Endothelial cell (in vitro differentiated cells): ENCODE results near the gene XAF1. TPM values are rescaled to one million over a fixed set of nuclear protein-coding genes. Genes with fewer than 3 reads are reported as not detected.
"Not testable (repeated sequence)": the region's sequence is repeated elsewhere in the genome, so short reads cannot be mapped to it uniquely, and the experiment has no call there.

Experiments
- DNase-seq: peaks from one replicate; pipeline ENCODE4 v3.0.0; 2021; ENCODE audit warnings: low spot score
- H3K27ac Mint-ChIP-seq: one replicate; pipeline ENCODE4 v1.8.0; 2021; ENCODE audit warnings: mixed read lengths, inconsistent platforms; ENCODE audit not compliant: unreplicated experiment
- H3K27me3 Mint-ChIP-seq: one replicate; pipeline ENCODE4 v1.8.0; 2021; ENCODE audit warnings: mild to moderate bottlenecking, moderate library complexity, mixed read lengths, inconsistent platforms; ENCODE audit not compliant: unreplicated experiment
- H3K36me3 Mint-ChIP-seq: one replicate; pipeline ENCODE4 v1.8.0; 2021; ENCODE audit warnings: mild to moderate bottlenecking, low read depth, mixed read lengths, inconsistent platforms; ENCODE audit not compliant: unreplicated experiment
- H3K4me1 Mint-ChIP-seq: one replicate; pipeline ENCODE4 v1.8.0; 2021; ENCODE audit warnings: mild to moderate bottlenecking, mixed read lengths, inconsistent platforms; ENCODE audit not compliant: unreplicated experiment
- H3K4me3 Mint-ChIP-seq: one replicate; pipeline ENCODE4 v1.8.0; 2021; ENCODE audit warnings: mild to moderate bottlenecking, mixed read lengths, inconsistent platforms; ENCODE audit not compliant: unreplicated experiment
- H3K9me3 Mint-ChIP-seq: one replicate; pipeline ENCODE4 v1.8.0; 2021; ENCODE audit warnings: mixed read lengths, inconsistent platforms; ENCODE audit not compliant: unreplicated experiment
- CTCF ChIP-seq: fragments of 200-600 bp; sonication (generic); IDR thresholded peaks from one replicate; pipeline ENCODE4 v1.5.0; 2021; ENCODE audit warnings: antibody characterized with exemption; ENCODE audit not compliant: unreplicated experiment
- total RNA-seq: library from RNA; stranded (reverse); fragmentation: NEBNext Ultra II Directional; extraction: Animal tissue kit (Norgen Biotek cat#: 25700); gene quantifications from one replicate; pipeline ENCODE4 v1.2.1, GENCODE V29; 2021; ENCODE audit not compliant: unreplicated experiment

The XAF1 gene
- total RNA-seq, 1 donor from 2014 or later = 0.38 TPM

GRCh38 chr17:6724009-6724408, 31.8 kb upstream of the XAF1 start:
- peak overlapping the region; percentile 58 for H3K4me3 Mint-ChIP-seq
- peaks cover 6% of the 10 kb centered on the region for H3K27me3 Mint-ChIP-seq
- no peaks in the 10 kb centered on the region for H3K4me1 Mint-ChIP-seq
- DNase-seq = no peak
- no peak overlapping the region for H3K27ac Mint-ChIP-seq
- no peak for TF ChIP-seq CTCF
- no peaks in the 10 kb centered on the region for H3K9me3 Mint-ChIP-seq
- H3K36me3 Mint-ChIP-seq = no peaks in the 10 kb centered on the region

GRCh38 chr17:6729531-6729930, 26.3 kb upstream of the XAF1 start:
- no peak for DNase-seq
- Mint-ChIP-seq H3K9me3 (no peaks in the 10 kb centered on the region), H3K36me3 (no peaks in the 10 kb centered on the region), H3K4me1 (no peaks in the 10 kb centered on the region), H3K4me3 (no peak overlapping the region), H3K27ac (no peak overlapping the region), H3K27me3 (peaks cover 4% of the 10 kb centered on the region)
- no peak for TF ChIP-seq CTCF

- DNase-seq, H3K4me1 Mint-ChIP-seq, H3K4me3 Mint-ChIP-seq, H3K27ac Mint-ChIP-seq, H3K36me3 Mint-ChIP-seq, H3K9me3 Mint-ChIP-seq, H3K27me3 Mint-ChIP-seq: not testable (repeated sequence)
Observed at GRCh38 chr17:6746665-6747064, 9.2 kb upstream of the XAF1 start.

- no peak for TF ChIP-seq CTCF
- peaks cover under 1% of the 10 kb centered on the region for H3K27me3 Mint-ChIP-seq
- H3K4me3 Mint-ChIP-seq = no peak overlapping the region
- no peak for DNase-seq
- H3K9me3 Mint-ChIP-seq = no peaks in the 10 kb centered on the region
- H3K27ac Mint-ChIP-seq = no peak overlapping the region
- H3K36me3 Mint-ChIP-seq = no peaks in the 10 kb centered on the region
- peaks cover 24% of the 10 kb centered on the region for H3K4me1 Mint-ChIP-seq
Observed at GRCh38 chr17:6748617-6749016, 7.2 kb upstream of the XAF1 start.

- Mint-ChIP-seq H3K4me3 (no peak overlapping the region), H3K27ac (no peak overlapping the region), H3K9me3 (no peaks in the 10 kb centered on the region), H3K36me3 (no peaks in the 10 kb centered on the region), H3K27me3 (peaks cover 2% of the 10 kb centered on the region), H3K4me1 (peaks cover 30% of the 10 kb centered on the region)
- TF ChIP-seq CTCF = no peak
- no peak for DNase-seq
Observed at GRCh38 chr17:6749519-6749918, 6.3 kb upstream of the XAF1 start.
